Epithelial cell of esophagus (primary cell): Measurements from ENCODE around the gene ABCG4.
A peak's percentile ranks its signal among the peaks of the same experiment; 100 is the strongest.

Experiments
- DNase-seq: peaks from one replicate; pipeline ENCODE4 v3.0.0; 2010; ENCODE audit warnings: low read depth
- H3K4me3 ChIP-seq: 2 replicates; pipeline ENCODE4 v1.5.1; 2011; ENCODE audit warnings: mild to moderate bottlenecking, low read length, control low read depth
- TF ChIP-seq, protein P1 (sequence below): IDR thresholded peaks from 2 replicates; pipeline ENCODE4 v1.5.1; 2011; ENCODE audit warnings: low read depth, mild to moderate bottlenecking, low read length, control low read depth, inconsistent platforms; ENCODE audit not compliant: insufficient read depth; ENCODE audit errors: missing control alignments

ABCG4 gene

DNA sequence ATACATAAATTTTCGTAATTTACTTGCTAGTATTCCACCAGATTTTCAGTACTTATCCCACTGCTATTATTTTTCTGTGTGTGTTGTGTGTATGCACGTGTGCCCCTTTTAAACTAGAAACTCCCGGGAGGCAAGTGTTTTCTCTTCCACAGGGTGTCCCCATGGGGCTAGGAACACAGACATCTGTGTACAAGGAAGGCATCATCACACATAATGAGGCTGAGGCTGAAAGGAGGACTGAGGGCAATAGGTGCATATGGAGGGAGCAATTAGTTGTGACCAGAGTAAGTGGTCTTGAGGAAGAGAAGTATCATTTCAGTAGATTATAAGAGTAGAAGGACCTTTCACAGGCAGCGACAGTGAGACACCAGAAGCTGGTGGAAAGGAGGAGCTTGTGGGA is 45.1 kb upstream of the ABCG4 start:
- TF ChIP-seq, protein P1, sequence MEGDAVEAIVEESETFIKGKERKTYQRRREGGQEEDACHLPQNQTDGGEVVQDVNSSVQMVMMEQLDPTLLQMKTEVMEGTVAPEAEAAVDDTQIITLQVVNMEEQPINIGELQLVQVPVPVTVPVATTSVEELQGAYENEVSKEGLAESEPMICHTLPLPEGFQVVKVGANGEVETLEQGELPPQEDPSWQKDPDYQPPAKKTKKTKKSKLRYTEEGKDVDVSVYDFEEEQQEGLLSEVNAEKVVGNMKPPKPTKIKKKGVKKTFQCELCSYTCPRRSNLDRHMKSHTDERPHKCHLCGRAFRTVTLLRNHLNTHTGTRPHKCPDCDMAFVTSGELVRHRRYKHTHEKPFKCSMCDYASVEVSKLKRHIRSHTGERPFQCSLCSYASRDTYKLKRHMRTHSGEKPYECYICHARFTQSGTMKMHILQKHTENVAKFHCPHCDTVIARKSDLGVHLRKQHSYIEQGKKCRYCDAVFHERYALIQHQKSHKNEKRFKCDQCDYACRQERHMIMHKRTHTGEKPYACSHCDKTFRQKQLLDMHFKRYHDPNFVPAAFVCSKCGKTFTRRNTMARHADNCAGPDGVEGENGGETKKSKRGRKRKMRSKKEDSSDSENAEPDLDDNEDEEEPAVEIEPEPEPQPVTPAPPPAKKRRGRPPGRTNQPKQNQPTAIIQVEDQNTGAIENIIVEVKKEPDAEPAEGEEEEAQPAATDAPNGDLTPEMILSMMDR, result peak; percentile 30
- H3K4me3 ChIP-seq, result no peak overlapping the region
- DNase-seq, result no peak

DNA sequence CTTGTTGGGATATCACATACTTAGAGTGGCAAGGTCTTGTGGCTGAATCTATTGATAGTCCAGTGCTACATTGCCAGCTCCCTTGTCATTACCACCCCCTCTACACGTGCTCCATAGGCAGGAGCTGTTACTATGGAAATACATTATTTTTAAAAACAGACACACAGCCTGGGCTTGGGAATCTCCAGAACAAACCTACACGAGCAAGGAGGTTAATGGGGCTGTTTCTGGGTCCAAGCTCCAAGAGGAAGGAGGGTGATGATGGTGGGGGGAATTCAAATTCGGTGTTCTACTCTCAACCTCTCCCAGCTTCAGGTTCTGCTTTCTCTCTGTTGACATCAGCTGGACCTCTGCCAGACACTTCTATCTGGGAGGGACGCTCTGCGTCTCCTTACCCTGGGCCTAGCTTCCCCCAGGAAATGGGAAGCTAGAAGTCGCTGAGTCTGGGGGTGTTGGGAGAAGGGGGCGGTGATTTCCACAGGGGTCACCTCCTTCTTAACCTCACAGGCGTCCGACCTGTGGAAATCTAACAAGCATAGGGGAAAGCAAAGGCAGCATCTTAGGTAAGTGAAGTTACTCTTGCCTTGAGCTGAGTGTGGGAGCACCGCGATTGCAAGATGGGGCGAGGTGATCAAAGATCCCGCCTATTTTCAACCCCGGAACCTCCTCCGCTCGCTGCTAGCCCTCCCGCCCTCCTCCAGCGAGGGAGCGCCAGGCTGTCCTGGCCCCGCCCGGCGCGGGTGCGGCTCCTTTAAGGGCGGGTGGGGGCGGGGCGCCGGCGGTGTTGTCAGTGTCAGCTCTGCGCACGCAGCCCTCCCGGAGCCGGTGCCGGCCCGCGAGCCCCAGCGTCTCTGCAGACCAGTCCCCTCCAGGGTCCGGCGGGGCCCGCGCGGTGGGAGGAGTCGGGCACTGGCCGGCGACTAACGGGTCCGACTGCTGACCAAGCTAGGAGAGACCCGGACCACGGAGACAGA is 42.0 kb upstream of the ABCG4 start, which contains the start of gene C2CD2L:
C2CD2L (plus strand) TSS at position 781 of the 974 bp plus-strand sequence. CDS start 398 bp downstream, outside the sequence.
- TF ChIP-seq, protein P1, result no peak
- DNase-seq, result peak; percentile 95
- peak within 1 kb of the TSS; percentile 69 for H3K4me3 ChIP-seq

DNA sequence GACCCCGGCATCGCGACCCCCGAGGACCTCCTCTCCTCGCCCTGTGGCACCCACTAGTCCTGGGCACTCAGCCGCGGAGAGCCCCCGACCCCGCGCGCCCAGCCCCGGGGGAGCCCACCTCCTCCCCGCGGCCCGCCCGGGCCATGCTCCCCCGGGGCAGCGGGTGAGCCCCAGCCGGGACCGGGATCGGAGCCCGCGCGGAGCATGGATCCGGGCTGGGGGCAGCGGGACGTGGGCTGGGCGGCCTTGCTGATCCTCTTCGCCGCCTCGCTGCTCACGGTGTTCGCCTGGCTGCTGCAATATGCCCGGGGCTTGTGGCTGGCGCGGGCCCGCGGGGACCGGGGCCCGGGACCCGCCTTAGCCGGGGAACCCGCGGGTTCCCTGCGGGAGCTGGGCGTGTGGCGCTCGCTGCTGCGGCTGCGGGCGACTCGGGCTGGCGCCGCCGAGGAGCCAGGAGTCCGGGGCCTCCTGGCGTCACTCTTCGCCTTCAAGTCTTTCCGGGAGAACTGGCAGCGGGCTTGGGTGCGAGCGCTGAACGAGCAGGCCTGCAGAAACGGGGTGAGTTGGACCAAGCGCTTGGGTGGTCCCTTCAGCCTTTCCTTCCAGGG is 41.2 kb upstream of the ABCG4 start:
- peak overlapping the region; percentile 69 for H3K4me3 ChIP-seq
- TF ChIP-seq, protein P1, result no peak
- no peak for DNase-seq

DNA sequence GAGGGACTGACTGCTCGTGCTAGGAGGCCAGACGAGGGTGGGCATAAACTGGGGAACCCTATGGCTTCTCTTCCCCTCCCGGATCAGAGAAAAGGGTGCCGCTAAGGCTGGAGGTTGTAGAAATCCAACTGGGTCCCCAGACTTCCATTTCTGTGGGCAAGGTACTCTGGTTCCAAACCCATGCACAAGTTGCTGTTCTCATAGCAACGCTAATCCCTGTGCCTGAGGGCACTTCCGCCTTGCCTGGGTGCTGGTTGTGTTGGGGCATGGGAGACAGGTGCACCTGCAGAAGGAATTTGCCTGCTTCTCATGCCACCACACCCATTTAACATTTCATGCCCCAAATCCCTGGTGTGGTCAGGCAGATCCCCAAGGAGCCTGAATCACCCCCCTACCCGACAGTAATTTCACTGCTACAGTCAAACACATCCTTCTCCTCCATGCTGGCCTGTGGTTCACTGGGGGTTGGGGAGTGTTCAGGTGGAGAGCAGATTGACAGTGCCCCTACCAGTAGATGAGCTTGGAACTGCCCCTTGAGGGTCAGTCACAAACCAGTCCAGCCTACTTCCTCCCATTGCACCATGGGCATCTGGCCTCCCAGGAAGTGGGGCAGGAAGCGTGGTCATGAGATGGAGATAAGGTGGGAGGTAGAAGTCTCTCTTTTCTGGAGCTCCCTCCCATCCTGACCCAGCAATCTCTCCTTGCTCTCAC is 40.6 kb upstream of the ABCG4 start:
- TF ChIP-seq, protein P1, result no peak
- H3K4me3 ChIP-seq, result peak overlapping the region; percentile 69
- peak; percentile 81 for DNase-seq

DNA sequence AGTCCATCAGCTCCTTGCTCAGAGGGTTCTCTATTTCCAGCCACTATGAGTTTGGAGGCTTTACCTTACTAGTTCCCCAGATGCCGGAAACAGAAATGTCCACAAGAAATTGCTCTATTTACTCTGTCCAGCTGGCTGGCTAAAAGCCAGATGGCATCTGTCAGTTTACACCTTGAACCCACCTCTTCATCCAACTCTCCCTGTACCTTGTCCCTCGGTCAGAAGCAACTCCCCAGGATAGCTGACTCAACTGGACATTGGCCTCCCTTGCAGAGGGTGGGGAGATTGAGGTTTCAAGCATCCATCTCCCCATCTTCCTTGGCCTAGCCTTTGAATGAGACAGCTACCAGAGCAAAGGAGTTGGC is 40.0 kb upstream of the ABCG4 start:
- TF ChIP-seq, protein P1, result no peak
- DNase-seq, result no peak
- H3K4me3 ChIP-seq, result no peak overlapping the region

DNA sequence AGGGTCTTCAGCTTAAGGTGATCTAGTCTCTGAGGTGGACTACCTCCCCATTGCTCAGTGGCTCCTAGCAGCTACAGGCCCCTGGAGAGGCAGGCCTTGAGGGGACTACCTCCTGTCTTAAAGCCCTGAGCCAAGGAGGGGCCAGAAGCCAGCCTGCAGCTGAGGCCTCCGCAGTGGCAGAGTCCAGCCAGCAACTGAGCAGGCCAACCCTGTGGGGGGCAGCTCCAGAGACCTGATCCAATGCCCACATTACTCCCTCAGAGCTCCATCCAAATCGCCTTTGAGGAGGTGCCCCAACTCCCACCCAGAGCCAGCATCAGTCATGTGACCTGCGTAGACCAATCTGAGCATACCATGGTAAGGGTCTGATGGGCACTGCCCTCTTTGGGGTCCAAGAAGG is 39.0 kb upstream of the ABCG4 start:
- no peak for DNase-seq
- H3K4me3 ChIP-seq, result no peak overlapping the region
- TF ChIP-seq, protein P1, result no peak
